ENCODE measurements around the gene DNAJC7. TPM values are rescaled to one million over a fixed set of nuclear protein-coding genes. Genes with fewer than 3 reads are reported as not detected.

The DNAJC7 gene
- total RNA-seq (100 to 1,000 TPM in 1 of 4 donors, 10 to 100 TPM in 3; 66.3 to 102 (median 76.9) TPM), polyA plus RNA-seq (100 to 1,000 TPM in 1 of 3 donors, 10 to 100 TPM in 2; 85.4 to 142 (median 93.3) TPM)
- long read RNA-seq, donor 1, transcript DNAJC7-203 (14 exons, 2,022 nt) = major isoform, 24 of 33 reads
- long read RNA-seq, donor 1, partial matches to known transcripts = 3 of 33 reads
- long read RNA-seq, donor 1, other reads (novel, unspliced or antisense) = 6 of 33 reads
- long read RNA-seq, donor 2, transcript DNAJC7-203 (14 exons, 2,022 nt) = major isoform, 52 of 77 reads
- long read RNA-seq, donor 2, partial matches to known transcripts = 11 of 77 reads
- long read RNA-seq, donor 2, other reads (novel, unspliced or antisense) = 13 of 77 reads

- peaks cover 52% of the 10 kb centered on the region for H3K4me1 ChIP-seq
- 0 to 1% (median 0%) methylated on average over 61 to 70 of the region's 70 CpGs for WGBS, 3 donors
Measured at GRCh38 chr17:42016941-42017865, at the start of gene DNAJC7. Gene DNAJC7 (minus strand): TSS chr17:42017439. CDS start chr17:42017416, 23 bp downstream.

GRCh38 chr17:42065201-42065600 lies 48.0 kb upstream of the DNAJC7 start:
- no peak for DNase-seq
- no peak for ATAC-seq

More at GRCh38 chr17:42016941-42017865, at the start of gene DNAJC7:
- intact Hi-C loops (cut with DNase I) = loop anchor here (2.0 to 5.0 kb wide), 2 partner anchors 50 kb away; partner anchors contain the start of gene CNP (in 2 of the 2)
- peak; percentile 93 to 94 (median 93) for ATAC-seq
- peak within 1 kb of the TSS; percentile 95 for H3K27ac ChIP-seq
- H3K4me3 ChIP-seq = peak within 1 kb of the TSS; percentile 95
- no peaks in the 10 kb centered on the region for H3K27me3 ChIP-seq (ENCODE audit: insufficient read depth in 3 of 3, low read length in 2 of 3)
- H3K9me3 ChIP-seq = no peaks in the 10 kb centered on the region
- TF ChIP-seq CTCF (IDR thresholded peaks at IDR 0.05) = no peak
- DNase-seq = peak; percentile 92 to 97
- peaks cover 5 to 9% of the 10 kb centered on the region in 2 donors for H3K36me3 ChIP-seq (ENCODE audit: insufficient read depth in 1 of 2, low read depth in 1 of 2)

GRCh38 chr17:42062681-42063080 lies 45.4 kb upstream of the DNAJC7 start:
- intact Hi-C loops (cut with DNase I) = loop anchor here (1.0 to 5.0 kb wide), 2 partner anchors 35 to 99 kb away; no protein-coding TSS in a partner anchor
- Histone ChIP-seq H3K27me3 (ENCODE audit: insufficient read depth in 3 of 3, low read length in 2 of 3) (no peaks in the 10 kb centered on the region), H3K9me3 (no peaks in the 10 kb centered on the region), H3K36me3 (ENCODE audit: insufficient read depth in 1 of 2, low read depth in 1 of 2) (no peaks in the 10 kb centered on the region), H3K4me3 (no peak overlapping the region), H3K4me1 (peaks cover 17% of the 10 kb centered on the region), H3K27ac (no peak overlapping the region)
- ATAC-seq (no peak), DNase-seq (no peak)
- TF ChIP-seq CTCF (IDR thresholded peaks at IDR 0.05) = no peak
- WGBS, 3 donors = 86 to 92% (median 89%) methylated on average over 14 of the region's 14 CpGs

More at GRCh38 chr17:42065201-42065600, 48.0 kb upstream of the DNAJC7 start:
- Histone ChIP-seq H3K36me3 (ENCODE audit: insufficient read depth in 1 of 2, low read depth in 1 of 2) (no peaks in the 10 kb centered on the region), H3K4me1 (peaks cover 21% of the 10 kb centered on the region), H3K4me3 (no peak overlapping the region), H3K27ac (no peak overlapping the region), H3K9me3 (no peaks in the 10 kb centered on the region), H3K27me3 (ENCODE audit: insufficient read depth in 3 of 3, low read length in 2 of 3) (no peaks in the 10 kb centered on the region)
- 71 to 87% (median 80%) methylated on average over 2 of the region's 2 CpGs for WGBS, 3 donors
- intact Hi-C loops (cut with DNase I) = loop anchor here in 1 of 2 donors (5.0 kb wide), 1 partner anchor 52 kb away; no protein-coding TSS in a partner anchor
- TF ChIP-seq CTCF (IDR thresholded peaks at IDR 0.05) = no peak

- no peaks in the 10 kb centered on the region for H3K27me3 ChIP-seq (ENCODE audit: insufficient read depth in 3 of 3, low read length in 2 of 3)
- no peak overlapping the region for H3K4me3 ChIP-seq
- 69 to 74% (median 71%) methylated on average over 5 of the region's 5 CpGs for WGBS, 3 donors
- peaks cover 10% of the 10 kb centered on the region for H3K4me1 ChIP-seq
- H3K27ac ChIP-seq = no peak overlapping the region
- intact Hi-C loops (cut with DNase I) = loop anchor here (5.0 kb wide), 1 partner anchor 35 kb away; no protein-coding TSS in a partner anchor
- no peaks in the 10 kb centered on the region for H3K9me3 ChIP-seq
- ATAC-seq (no peak), DNase-seq (no peak)
- TF ChIP-seq CTCF (IDR thresholded peaks at IDR 0.05) = no peak
- H3K36me3 ChIP-seq (ENCODE audit: insufficient read depth in 1 of 2, low read depth in 1 of 2) = no peaks in the 10 kb centered on the region
Measured at GRCh38 chr17:42061646-42062487, 44.6 kb upstream of the DNAJC7 start.

All from psoas muscle (tissue), 8 donors.